Measurements from ENCODE around the gene TMEM260. TPM values are rescaled to one million over a fixed set of nuclear protein-coding genes. Genes with fewer than 3 reads are reported as not detected.
A peak's percentile ranks its signal among the peaks of the same experiment; 100 is the strongest.
"Not testable (repeated sequence)": the region's sequence is repeated elsewhere in the genome, so short reads cannot be mapped to it uniquely, and the experiment has no call there.

TMEM260 gene
- total RNA-seq, 8 experiments from 2014 or later, result 11.2 to 30.5 (median 20.8) TPM

DNA sequence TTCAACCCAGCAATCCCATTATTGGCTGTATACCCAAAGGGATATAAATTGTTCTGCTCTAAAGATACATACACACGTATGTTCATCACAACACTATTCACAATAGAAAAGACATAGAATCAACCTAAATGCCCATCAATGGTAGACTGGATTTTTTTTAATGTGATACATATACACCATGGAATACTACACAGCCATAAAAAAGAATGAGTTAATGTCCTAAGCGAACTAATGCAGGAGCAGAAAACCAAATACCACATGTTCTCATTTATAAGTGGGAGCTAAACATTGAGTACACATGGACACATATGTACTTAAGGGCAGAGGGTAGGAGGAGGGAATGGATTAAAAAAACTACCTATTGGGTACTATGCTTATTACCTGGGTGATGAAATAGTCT, 32.1 kb downstream of the TMEM260 start:
- in situ Hi-C loops (cut with MboI; ENCODE audit: low pct_unique_long_range_greater_than_20kb in 2 of 9, low sequenced_read_pairs in 9 of 9, unreplicated experiment in 9 of 9); H3K27ac ChIP-seq; H3K4me3 ChIP-seq; ATAC-seq (replicated peaks in 6 of 8): not testable (repeated sequence)
- H3K4me1 ChIP-seq (replicated peaks in 1 of 2), result peaks cover 6 to 14% of the 10 kb centered on the region in 2 donors
- WGBS, 10 experiments, result 83 to 100% (median 100%) methylated on average over 1 to 2 of the region's 2 CpGs; no CpG with 5 or more reads in 2 of the 10 experiments

DNA sequence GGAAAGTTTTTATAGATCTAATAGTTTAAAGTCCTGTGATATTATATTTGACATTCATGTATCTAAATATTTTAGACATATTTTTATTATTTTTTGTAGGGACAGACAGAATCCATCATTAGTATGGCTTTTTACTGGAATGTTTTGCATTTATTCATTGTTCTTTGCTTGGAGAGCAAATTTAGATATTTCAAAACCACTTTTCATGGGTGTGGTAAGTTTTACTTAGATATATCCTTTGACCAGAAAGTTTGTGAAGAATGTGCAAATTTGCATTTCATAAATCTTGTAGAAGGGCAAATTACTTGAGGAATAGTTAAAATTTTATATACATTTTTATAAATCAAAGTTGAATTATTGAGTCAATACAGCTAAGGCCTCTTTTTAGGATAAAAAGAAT, 37.5 kb downstream of the TMEM260 start:
- no peaks in the 10 kb centered on the region for H3K4me1 ChIP-seq (replicated peaks in 1 of 2)
- no peak overlapping the region for H3K27ac ChIP-seq
- in situ Hi-C loops (cut with MboI; ENCODE audit: low pct_unique_long_range_greater_than_20kb in 2 of 9, low sequenced_read_pairs in 9 of 9, unreplicated experiment in 9 of 9), result no loop called here
- H3K4me3 ChIP-seq, result no peak overlapping the region
- peak in 3 of 8 experiments; percentile 52 to 69 (median 61) for ATAC-seq (replicated peaks in 6 of 8)

DNA sequence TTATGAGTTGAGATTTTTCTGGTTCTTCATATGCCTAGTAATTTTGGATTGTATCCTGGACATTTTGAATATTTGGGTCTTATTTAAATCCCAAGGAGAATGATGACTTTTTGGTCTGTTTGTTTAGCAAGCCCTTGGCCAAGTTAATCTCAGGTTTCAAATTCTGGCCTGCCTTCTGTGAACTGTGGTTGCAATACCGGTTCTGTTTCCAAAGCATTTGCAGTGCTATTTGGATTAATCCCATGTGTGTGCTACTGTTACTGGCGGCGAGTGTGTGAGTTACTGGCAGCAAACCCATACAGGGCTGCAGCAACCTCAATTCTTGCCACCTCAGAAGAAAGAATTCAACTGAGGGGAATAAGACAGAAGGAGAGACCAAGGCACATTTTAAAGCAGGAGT, 51.1 kb downstream of the TMEM260 start:
- WGBS, 10 experiments, result 0 to 100% (median 78%) methylated on average over 1 to 3 of the region's 3 CpGs; no CpG with 5 or more reads in 2 of the 10 experiments
- in situ Hi-C loops (cut with MboI; ENCODE audit: low pct_unique_long_range_greater_than_20kb in 2 of 9, low sequenced_read_pairs in 9 of 9, unreplicated experiment in 9 of 9), result no loop called here

DNA sequence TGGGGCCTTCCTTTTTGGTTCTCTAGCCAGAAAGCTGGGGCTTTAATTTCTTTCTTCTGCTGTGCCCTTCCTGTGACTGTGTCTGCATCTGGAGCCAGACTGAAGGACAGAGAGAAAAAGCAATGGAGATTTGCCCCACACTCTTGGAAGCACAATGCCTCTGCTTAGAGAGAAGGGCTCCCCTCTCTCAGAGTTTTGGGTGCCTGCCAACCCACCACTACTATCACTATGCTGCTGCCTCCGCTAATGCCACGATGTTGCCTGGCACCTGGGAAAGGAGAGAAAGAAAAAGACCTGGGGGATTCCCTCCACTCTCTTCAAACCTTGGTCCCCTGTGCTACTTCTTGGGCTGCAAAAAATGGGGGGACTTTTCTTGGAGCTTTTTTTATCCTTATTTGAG, 52.6 kb downstream of the TMEM260 start:
- ATAC-seq (replicated peaks in 6 of 8), result peak in 1 of 8 experiments; percentile 53
- in situ Hi-C loops (cut with MboI; ENCODE audit: low pct_unique_long_range_greater_than_20kb in 2 of 9, low sequenced_read_pairs in 9 of 9, unreplicated experiment in 9 of 9), result no loop called here
- Histone ChIP-seq H3K4me1 (replicated peaks in 1 of 2) (no peaks in the 10 kb centered on the region), H3K4me3 (no peak overlapping the region), H3K27ac (no peak overlapping the region)
- 83 to 100% (median 100%) methylated on average over 1 to 2 of the region's 2 CpGs; no CpG with 5 or more reads in 7 of the 10 experiments for WGBS, 10 experiments

More for the DNA sequence above, 51.1 kb downstream of the TMEM260 start:
- Histone ChIP-seq H3K4me1 (replicated peaks in 1 of 2) (no peaks in the 10 kb centered on the region), H3K4me3 (no peak overlapping the region), H3K27ac (no peak overlapping the region)
- no peak for ATAC-seq (replicated peaks in 6 of 8)

DNA sequence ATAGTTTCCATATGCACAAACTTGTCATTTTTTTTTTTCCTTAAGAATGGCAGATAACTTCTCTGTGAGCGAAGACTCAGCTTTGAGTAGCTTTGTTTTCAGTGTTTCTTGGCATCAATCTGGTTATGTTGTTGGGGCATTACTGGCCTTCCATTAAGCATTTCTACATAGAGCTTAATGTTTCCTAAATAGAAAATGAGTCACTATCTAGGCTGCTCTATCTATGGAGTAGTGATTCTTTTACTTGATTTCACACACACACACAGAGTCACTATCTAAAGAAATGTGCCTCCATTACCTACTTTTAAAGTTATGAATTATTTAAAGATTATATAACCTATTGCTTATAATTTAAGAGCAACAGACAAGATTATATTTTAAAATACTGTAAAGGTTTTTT, 53.9 kb downstream of the TMEM260 start:
- ATAC-seq (replicated peaks in 6 of 8), result peak in 3 of 8 experiments; percentile 21 to 35 (median 26)

DNA sequence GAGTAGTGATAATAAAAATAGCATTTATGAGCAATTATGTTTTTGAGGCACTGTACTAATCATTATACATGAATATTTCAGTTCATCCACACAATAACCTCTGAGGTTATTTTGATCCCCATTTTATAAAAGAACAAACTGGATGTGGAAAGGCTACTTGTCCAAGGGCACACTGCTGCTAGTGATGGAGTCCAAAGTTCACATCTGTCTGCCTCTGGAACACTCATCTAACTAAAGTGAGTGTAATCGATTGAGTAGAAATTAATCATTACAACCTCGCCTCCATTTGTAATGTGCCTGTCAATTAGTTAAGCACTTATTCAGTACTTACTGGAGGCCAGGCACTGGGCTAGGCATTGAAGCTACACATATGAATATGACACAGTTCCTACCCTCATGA, 55.4 kb downstream of the TMEM260 start:
- 80 to 100% (median 100%) methylated on average over 1 to 2 of the region's 2 CpGs; no CpG with 5 or more reads in 6 of the 10 experiments for WGBS, 10 experiments
- no peak overlapping the region for H3K27ac ChIP-seq
- no peak for ATAC-seq (replicated peaks in 6 of 8)
- H3K4me1 ChIP-seq (replicated peaks in 1 of 2), result no peaks in the 10 kb centered on the region
- in situ Hi-C loops (cut with MboI; ENCODE audit: low pct_unique_long_range_greater_than_20kb in 2 of 9, low sequenced_read_pairs in 9 of 9, unreplicated experiment in 9 of 9), result no loop called here
- no peak overlapping the region for H3K4me3 ChIP-seq

More for the DNA sequence above, 53.9 kb downstream of the TMEM260 start:
- WGBS, 10 experiments, result 40 to 100% (median 100%) methylated on average over 1 of the region's 1 CpG; no CpG with 5 or more reads in 5 of the 10 experiments
- no peak overlapping the region for H3K4me3 ChIP-seq
- in situ Hi-C loops (cut with MboI; ENCODE audit: low pct_unique_long_range_greater_than_20kb in 2 of 9, low sequenced_read_pairs in 9 of 9, unreplicated experiment in 9 of 9), result no loop called here
- no peak overlapping the region for H3K27ac ChIP-seq
- H3K4me1 ChIP-seq (replicated peaks in 1 of 2), result no peaks in the 10 kb centered on the region

DNA sequence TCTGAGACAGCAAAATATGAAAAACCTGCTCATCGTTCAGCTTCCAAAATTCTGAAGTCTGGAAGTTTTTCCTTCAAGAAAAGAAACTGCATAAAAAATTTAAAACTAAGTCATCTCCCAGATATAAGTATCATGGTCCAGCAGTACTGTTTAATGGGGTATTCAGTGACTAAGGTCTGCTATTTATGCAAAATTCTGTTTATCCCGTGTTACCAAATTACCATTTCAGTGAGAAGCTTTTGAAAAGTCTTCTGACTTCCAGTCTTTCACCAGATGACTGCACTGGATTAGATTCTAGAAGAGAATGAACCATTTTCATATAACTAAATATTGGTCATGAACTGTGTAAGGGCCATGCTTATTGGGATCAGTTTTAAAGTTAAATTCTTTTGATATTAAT, 67.9 kb downstream of the TMEM260 start:
- H3K27ac ChIP-seq, result no peak overlapping the region
- peak in 3 of 8 experiments; percentile 59 to 74 (median 71) for ATAC-seq (replicated peaks in 6 of 8)

DNA sequence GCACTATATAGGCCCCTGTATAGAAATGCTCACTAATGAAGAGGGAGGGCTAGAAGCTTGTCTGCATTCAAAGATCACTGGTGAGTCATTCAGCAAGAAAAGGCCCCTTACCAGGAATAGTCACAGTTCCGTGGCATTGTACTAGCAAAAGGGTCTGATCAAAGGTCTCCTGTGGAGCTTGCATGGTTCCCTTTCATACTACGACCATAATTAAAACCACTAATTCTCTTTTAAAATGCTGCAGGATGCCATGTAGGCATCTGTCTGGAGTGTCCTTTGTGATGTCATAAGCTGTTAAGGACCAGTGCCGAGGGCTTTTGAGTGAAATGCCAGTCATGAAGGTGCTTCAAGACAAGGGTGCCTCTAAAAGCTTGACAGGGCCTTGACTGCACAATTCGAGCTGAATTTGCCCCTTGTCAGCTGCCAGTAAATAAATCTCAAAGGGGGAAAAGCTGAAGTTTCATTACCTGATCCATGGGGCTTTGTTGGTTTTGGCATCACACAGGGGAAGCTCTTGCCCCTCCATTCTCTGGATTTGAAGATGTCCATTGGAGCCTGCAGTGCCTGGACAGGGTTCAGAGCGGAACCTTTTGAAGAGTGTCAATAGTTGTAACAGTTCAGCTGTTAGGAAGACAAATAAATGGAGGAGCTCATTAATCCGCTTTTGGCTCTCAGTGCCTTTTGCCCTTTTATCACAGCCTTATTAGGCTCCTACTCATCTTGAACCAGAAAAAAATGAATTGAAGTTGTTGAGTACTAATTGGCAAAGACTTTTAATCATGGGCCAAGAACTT, 69.1 kb downstream of the TMEM260 start:
- in situ Hi-C loops (cut with MboI; ENCODE audit: low pct_unique_long_range_greater_than_20kb in 2 of 9, low sequenced_read_pairs in 9 of 9, unreplicated experiment in 9 of 9), result no loop called here
- 0 to 100% (median 73%) methylated on average over 1 to 6 of the region's 6 CpGs for WGBS, 10 experiments
- Histone ChIP-seq H3K4me1 (replicated peaks in 1 of 2) (peaks cover 0 to 15% of the 10 kb centered on the region in 2 donors), H3K4me3 (no peak overlapping the region), H3K27ac (peak overlapping the region in 1 of 2 donors; percentile 60)
- peak in 5 of 8 experiments; percentile 91 to 98 (median 93) for ATAC-seq (replicated peaks in 6 of 8)

More for the DNA sequence above, 67.9 kb downstream of the TMEM260 start:
- peaks cover 0 to 15% of the 10 kb centered on the region in 2 donors for H3K4me1 ChIP-seq (replicated peaks in 1 of 2)
- in situ Hi-C loops (cut with MboI; ENCODE audit: low pct_unique_long_range_greater_than_20kb in 2 of 9, low sequenced_read_pairs in 9 of 9, unreplicated experiment in 9 of 9), result no loop called here
- WGBS, 10 experiments, result 17 to 83% (median 61%) methylated on average over 1 to 2 of the region's 2 CpGs; no CpG with 5 or more reads in 2 of the 10 experiments
- H3K4me3 ChIP-seq, result no peak overlapping the region

DNA sequence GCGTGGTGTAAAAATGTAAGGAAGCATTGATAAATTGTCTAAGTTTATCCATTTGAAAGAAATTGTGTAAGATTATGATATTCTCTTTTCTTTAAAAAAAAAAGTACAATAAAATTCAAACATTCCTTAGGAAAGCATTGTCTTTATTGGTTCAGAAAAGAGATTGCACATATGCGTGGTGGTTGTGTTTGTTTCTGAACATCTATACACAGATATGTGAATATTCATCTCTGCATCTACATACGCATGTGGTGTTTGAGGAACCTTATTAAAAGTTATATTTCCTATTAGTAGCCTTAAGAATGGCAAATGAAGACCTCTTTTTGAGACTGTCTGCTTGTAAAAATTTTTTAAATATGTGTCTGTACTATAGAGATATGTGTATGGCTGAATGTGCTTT, 69.8 kb downstream of the TMEM260 start:
- in situ Hi-C loops (cut with MboI; ENCODE audit: low pct_unique_long_range_greater_than_20kb in 2 of 9, low sequenced_read_pairs in 9 of 9, unreplicated experiment in 9 of 9), result no loop called here
- H3K4me1 ChIP-seq (replicated peaks in 1 of 2), result peaks cover 0 to 15% of the 10 kb centered on the region in 2 donors
- H3K4me3 ChIP-seq, result no peak overlapping the region
- 0 to 100% (median 89%) methylated on average over 1 to 3 of the region's 3 CpGs; no CpG with 5 or more reads in 1 of the 10 experiments for WGBS, 10 experiments
- peak in 3 of 8 experiments; percentile 62 to 83 (median 79) for ATAC-seq (replicated peaks in 6 of 8)
- H3K27ac ChIP-seq, result no peak overlapping the region

DNA sequence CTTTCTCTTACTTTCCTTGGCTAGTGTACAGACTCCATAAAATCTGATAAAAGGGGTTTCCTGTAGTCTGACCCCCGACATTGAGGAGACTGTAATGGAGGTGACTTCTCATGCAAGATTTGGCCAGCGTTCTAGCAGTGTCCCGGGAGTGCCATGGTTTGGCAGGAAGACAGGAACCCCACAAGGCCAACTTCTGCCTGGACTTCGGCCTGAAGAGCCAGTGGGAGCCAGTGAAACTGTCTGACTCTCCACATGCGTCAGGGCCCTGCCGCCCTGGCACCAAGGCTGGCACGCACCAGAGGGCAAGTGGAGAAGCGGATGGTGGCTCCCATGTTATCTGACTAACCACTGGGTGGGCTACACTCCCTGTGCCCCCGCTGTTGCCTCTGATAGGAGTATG, 70.5 kb downstream of the TMEM260 start:
- H3K27ac ChIP-seq, result no peak overlapping the region
- H3K4me3 ChIP-seq, result no peak overlapping the region
- in situ Hi-C loops (cut with MboI; ENCODE audit: low pct_unique_long_range_greater_than_20kb in 2 of 9, low sequenced_read_pairs in 9 of 9, unreplicated experiment in 9 of 9), result loop anchor here in 1 of 9 experiments (25.0 kb wide), 1 partner anchor 412 kb away; no protein-coding TSS in a partner anchor
- ATAC-seq (replicated peaks in 6 of 8), result no peak
- 72 to 100% (median 87%) methylated on average over 1 to 8 of the region's 9 CpGs for WGBS, 10 experiments
- H3K4me1 ChIP-seq (replicated peaks in 1 of 2), result peaks cover 0 to 15% of the 10 kb centered on the region in 2 donors

DNA sequence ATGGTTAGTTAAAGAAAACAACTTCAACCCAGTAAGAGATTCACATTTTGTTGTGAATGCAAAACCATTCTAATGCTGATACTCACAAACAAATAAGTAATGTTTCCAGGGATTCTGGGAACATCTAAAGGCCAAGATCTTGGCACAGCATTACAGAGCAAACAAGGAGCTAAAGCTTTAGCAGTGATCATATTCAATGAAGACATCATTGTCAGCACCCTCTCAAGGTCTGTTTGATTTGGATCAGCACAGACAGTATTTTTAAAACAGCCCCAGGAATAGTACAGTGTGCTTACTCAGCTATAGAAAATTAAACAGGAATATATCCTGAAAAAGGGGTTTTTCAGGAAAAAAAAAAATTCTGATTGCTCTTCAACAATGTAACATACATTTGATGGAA, 71.4 kb downstream of the TMEM260 start:
- ATAC-seq (replicated peaks in 6 of 8), result peak in 3 of 8 experiments; percentile 61 to 76 (median 64)
- Histone ChIP-seq H3K27ac (no peak overlapping the region), H3K4me1 (replicated peaks in 1 of 2) (peaks cover 0 to 15% of the 10 kb centered on the region in 2 donors), H3K4me3 (no peak overlapping the region)
- in situ Hi-C loops (cut with MboI; ENCODE audit: low pct_unique_long_range_greater_than_20kb in 2 of 9, low sequenced_read_pairs in 9 of 9, unreplicated experiment in 9 of 9), result loop anchor here in 1 of 9 experiments (25.0 kb wide), 1 partner anchor 411 kb away; no protein-coding TSS in a partner anchor

DNA sequence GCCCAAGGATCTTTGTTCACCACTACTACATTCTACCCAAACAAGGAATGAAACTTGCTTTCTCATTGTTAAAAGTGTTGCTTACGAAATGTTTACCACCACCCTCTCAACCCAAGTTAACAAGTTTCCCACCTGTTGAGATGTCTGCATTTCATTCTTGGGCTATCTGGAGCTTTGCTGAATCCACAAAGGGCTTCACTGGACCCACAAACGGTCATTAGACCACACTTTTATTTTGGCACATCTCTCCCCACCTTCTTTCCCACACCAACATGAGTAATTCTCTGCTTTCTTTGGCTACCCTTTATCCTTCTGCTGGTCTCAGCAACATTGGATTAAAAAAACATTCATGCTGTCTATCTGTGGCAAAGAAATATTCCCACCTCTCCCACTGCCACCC, 78.0 kb downstream of the TMEM260 start:
- 40 to 100% (median 94%) methylated on average over 1 to 2 of the region's 2 CpGs; no CpG with 5 or more reads in 4 of the 10 experiments for WGBS, 10 experiments
- in situ Hi-C loops (cut with MboI; ENCODE audit: low pct_unique_long_range_greater_than_20kb in 2 of 9, low sequenced_read_pairs in 9 of 9, unreplicated experiment in 9 of 9), result loop anchor here in 1 of 9 experiments (25.0 kb wide), 1 partner anchor 405 kb away; no protein-coding TSS in a partner anchor
- Histone ChIP-seq H3K4me1 (replicated peaks in 1 of 2) (no peaks in the 10 kb centered on the region), H3K27ac (no peak overlapping the region), H3K4me3 (no peak overlapping the region)
- ATAC-seq (replicated peaks in 6 of 8), result no peak

DNA sequence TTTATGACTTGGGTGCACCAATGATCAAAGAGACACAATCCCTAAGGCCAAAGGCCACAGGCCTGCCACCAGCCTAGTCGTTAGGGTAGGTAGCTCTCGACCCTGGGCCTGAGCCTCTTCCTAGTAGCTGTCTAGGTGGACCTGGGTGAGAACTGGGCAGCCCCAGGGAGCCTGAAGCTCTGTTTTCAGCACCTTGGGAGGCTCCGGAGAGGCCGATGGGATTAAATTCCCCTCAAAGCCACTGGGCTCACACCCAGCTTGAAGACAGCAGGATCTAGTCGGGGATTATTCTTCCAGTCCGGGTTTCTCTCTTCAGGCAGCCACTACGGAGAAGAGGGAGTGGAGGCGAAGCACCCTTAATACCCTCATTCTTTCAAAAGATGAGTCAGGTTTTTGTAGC, 79.8 kb downstream of the TMEM260 start:
- Histone ChIP-seq H3K4me1 (replicated peaks in 1 of 2) (no peaks in the 10 kb centered on the region), H3K4me3 (no peak overlapping the region), H3K27ac (no peak overlapping the region)
- in situ Hi-C loops (cut with MboI; ENCODE audit: low pct_unique_long_range_greater_than_20kb in 2 of 9, low sequenced_read_pairs in 9 of 9, unreplicated experiment in 9 of 9), result loop anchor here in 1 of 9 experiments (25.0 kb wide), 1 partner anchor 403 kb away; no protein-coding TSS in a partner anchor
- peak in 4 of 8 experiments; percentile 20 to 85 (median 76) for ATAC-seq (replicated peaks in 6 of 8)
- WGBS, 10 experiments, result 0 to 80% (median 21%) methylated on average over 1 to 7 of the region's 8 CpGs; no CpG with 5 or more reads in 3 of the 10 experiments

Data from motor neuron (in vitro differentiated cells).